Vagina (tissue), 2 donors: ENCODE data around the gene HIVEP2. TPM values are rescaled to one million over a fixed set of nuclear protein-coding genes. Genes with fewer than 3 reads are reported as not detected.

Experiments used
- DNase-seq, 2 donors: peaks; one replicate each; pipeline ENCODE4 v3.0.0-alpha.2; 2017; ENCODE audit errors: extremely low spot score in 2 of 2
- H3K27ac ChIP-seq: fragments of 200-600 bp; sonication (generic); one replicate; pipeline ENCODE4 v1.5.1; 2019
- H3K27me3 ChIP-seq: fragments of 200-600 bp; sonication (generic); one replicate; pipeline ENCODE4 v1.5.1; 2019
- H3K36me3 ChIP-seq, 2 donors: fragments of 200-600 bp; sonication (generic); one replicate each; pipeline ENCODE4 v1.5.1; 2017 to 2019
- H3K4me1 ChIP-seq: fragments of 200-600 bp; sonication (generic); one replicate; pipeline ENCODE4 v1.5.1; 2019
- H3K4me3 ChIP-seq, 2 donors: fragments of 200-600 bp; sonication (generic); 1 replicate in 1 of 2; 2 replicates in 1 of 2; pipeline ENCODE4 v1.5.1; 2016 to 2019
- H3K9me3 ChIP-seq: fragments of 200-600 bp; sonication (generic); one replicate; pipeline ENCODE4 v1.5.1; 2019
- POLR2A ChIP-seq, 2 donors: fragments of 450-650 bp; IDR thresholded peaks; one replicate each; pipeline ENCODE4 v1.6.1; 2017; ENCODE audit warnings: antibody characterized with exemption in 2 of 2, mild to moderate bottlenecking in 2 of 2, moderate library complexity in 2 of 2
- POLR2AphosphoS5 ChIP-seq, 2 donors: sonication (generic); formaldehyde crosslinking; IDR thresholded peaks; one replicate each; pipeline ENCODE4 v1.9.0; 2017; ENCODE audit warnings: antibody characterized with exemption in 2 of 2, mild to moderate bottlenecking in 2 of 2, low read depth in 1 of 2; ENCODE audit not compliant: insufficient read depth in 1 of 2
- intact Hi-C: fragments of 100-400 bp; cut with DNase I; formaldehyde crosslinking; loops from one replicate; pipeline ENCODE4 v1.15.1; 2023
- total RNA-seq: library from RNA; depleted of rRNA; stranded (reverse); fragments of >200 nt; gene quantifications from one replicate; pipeline ENCODE4 v1.2.3, GENCODE V29; 2016
- TF ChIP-seq, protein P1 (sequence below), 3 experiments: fragments of 450-650 bp in 2 of 3; fragments of 200-600 bp in 1 of 3; sonication (generic) in 1 of 3; IDR thresholded peaks; one replicate each; pipeline ENCODE4 v1.5.1; 2017 to 2019; ENCODE audit warnings: antibody characterized with exemption in 3 of 3, mild to moderate bottlenecking in 2 of 3, moderate library complexity in 2 of 3

Gene HIVEP2
- total RNA-seq, 1 donor from 2014 or later = 24.6 TPM

DNA sequence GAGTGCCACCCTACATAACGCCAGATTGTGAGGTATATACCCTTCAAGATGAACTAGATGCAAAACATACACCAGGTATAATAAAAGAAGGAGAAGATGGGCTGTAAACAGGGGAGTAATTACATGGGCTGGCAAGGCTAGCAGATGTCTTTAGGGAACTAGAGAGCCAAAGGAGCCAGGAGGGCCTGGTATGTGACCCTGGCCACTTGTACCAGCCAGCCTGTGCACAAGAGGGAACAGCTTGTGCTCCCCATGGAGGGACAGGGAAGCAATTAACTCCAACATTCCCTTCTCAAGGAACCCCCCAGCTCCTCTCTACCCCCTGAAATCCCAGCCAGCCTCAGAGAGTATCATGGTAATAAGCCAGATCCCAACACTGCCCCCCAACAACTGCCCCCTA, 139.9 kb downstream of the HIVEP2 start:
- intact Hi-C loops = no loop called here
- TF ChIP-seq, protein P1, sequence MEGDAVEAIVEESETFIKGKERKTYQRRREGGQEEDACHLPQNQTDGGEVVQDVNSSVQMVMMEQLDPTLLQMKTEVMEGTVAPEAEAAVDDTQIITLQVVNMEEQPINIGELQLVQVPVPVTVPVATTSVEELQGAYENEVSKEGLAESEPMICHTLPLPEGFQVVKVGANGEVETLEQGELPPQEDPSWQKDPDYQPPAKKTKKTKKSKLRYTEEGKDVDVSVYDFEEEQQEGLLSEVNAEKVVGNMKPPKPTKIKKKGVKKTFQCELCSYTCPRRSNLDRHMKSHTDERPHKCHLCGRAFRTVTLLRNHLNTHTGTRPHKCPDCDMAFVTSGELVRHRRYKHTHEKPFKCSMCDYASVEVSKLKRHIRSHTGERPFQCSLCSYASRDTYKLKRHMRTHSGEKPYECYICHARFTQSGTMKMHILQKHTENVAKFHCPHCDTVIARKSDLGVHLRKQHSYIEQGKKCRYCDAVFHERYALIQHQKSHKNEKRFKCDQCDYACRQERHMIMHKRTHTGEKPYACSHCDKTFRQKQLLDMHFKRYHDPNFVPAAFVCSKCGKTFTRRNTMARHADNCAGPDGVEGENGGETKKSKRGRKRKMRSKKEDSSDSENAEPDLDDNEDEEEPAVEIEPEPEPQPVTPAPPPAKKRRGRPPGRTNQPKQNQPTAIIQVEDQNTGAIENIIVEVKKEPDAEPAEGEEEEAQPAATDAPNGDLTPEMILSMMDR (IDR thresholded peaks at IDR 0.05) = no peak
- TF ChIP-seq POLR2AphosphoS5 (IDR thresholded peaks at IDR 0.05; ENCODE audit: insufficient read depth in 1 of 2, low read depth in 1 of 2) = no peak
- no peak for TF ChIP-seq POLR2A (IDR thresholded peaks at IDR 0.05)
- Histone ChIP-seq H3K36me3 (no peaks in the 10 kb centered on the region), H3K27ac (no peak overlapping the region), H3K9me3 (no peaks in the 10 kb centered on the region), H3K27me3 (no peaks in the 10 kb centered on the region), H3K4me1 (no peaks in the 10 kb centered on the region), H3K4me3 (no peak overlapping the region)
- DNase-seq = no peak

DNA sequence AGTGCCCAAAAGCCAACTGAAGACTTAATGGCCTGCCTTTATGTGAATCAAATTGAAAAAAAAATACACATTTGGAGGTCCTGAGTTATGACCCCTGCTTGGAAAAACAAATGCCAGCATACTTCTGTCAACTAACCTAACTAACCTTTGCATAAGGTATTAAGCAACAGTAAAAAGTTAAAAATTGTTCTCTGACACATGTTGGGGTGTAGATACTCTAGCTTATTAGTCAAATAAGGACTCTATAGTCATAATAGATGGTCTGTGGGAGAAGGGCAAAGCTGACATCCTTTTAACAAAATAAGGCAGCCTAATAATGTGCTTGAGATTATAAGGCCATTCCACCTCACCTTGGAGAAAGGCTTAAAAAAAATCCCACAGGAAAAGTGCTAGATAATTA, 140.5 kb downstream of the HIVEP2 start:
- H3K9me3 ChIP-seq = no peaks in the 10 kb centered on the region
- H3K36me3 ChIP-seq = no peaks in the 10 kb centered on the region
- no peaks in the 10 kb centered on the region for H3K4me1 ChIP-seq
- no peak overlapping the region for H3K27ac ChIP-seq
- DNase-seq = no peak
- no peaks in the 10 kb centered on the region for H3K27me3 ChIP-seq
- TF ChIP-seq, protein P1 (IDR thresholded peaks at IDR 0.05) = no peak
- TF ChIP-seq POLR2AphosphoS5 (IDR thresholded peaks at IDR 0.05; ENCODE audit: insufficient read depth in 1 of 2, low read depth in 1 of 2) = no peak
- no peak for TF ChIP-seq POLR2A (IDR thresholded peaks at IDR 0.05)
- no peak overlapping the region for H3K4me3 ChIP-seq
- intact Hi-C loops = no loop called here

DNA sequence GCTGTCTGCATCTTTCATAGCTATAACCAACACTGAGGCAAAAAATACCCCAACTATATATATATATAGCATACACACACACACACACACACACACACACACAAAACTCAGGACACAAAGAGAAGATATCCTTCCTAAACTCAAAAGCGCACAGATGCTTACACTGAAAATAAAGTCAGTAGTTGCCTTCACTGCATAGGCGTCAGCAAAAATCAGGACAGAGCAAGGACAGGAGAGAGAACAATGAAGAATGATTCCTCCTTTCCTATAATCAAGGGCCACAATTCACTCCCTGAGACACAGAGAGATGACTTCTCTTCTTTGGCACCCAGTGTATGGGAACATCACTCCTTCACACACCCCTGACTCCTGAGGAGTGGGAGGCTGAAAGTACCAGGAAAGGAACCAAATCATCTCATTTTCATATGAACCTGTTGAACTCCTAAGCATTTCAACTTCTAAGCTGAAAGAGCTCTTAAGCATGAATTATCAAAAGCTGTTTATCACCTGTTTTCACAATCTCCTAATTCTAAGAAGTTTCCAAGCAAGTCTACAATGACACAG, 141.4 kb downstream of the HIVEP2 start:
- H3K9me3 ChIP-seq = no peaks in the 10 kb centered on the region
- no peaks in the 10 kb centered on the region for H3K4me1 ChIP-seq
- H3K27ac ChIP-seq = no peak overlapping the region
- intact Hi-C loops = no loop called here
- TF ChIP-seq POLR2AphosphoS5 (IDR thresholded peaks at IDR 0.05; ENCODE audit: insufficient read depth in 1 of 2, low read depth in 1 of 2) = no peak
- TF ChIP-seq POLR2A (IDR thresholded peaks at IDR 0.05) = no peak
- TF ChIP-seq, protein P1 (IDR thresholded peaks at IDR 0.05) = no peak
- no peaks in the 10 kb centered on the region for H3K36me3 ChIP-seq
- H3K27me3 ChIP-seq = no peaks in the 10 kb centered on the region
- no peak overlapping the region for H3K4me3 ChIP-seq
- no peak for DNase-seq

DNA sequence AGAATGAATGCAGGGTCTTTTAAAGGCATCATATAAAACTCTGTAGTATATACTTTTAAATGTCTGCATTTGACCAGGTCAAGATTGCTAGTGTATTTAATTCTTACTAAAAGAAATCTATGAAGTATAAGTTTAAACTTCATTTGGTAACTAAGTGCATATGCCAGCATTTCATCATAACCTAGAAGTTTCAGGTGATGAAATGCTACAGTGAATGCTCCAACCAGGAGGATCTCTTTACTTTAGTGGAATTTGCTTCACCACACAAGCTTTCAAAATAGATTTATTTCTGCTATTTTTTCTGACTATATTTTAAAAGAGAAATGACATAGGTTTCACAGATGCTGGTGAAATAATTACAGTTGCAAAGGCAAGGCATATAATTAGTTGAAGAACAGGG, 141.9 kb downstream of the HIVEP2 start:
- no peak for TF ChIP-seq POLR2A (IDR thresholded peaks at IDR 0.05)
- TF ChIP-seq, protein P1 (IDR thresholded peaks at IDR 0.05) = no peak
- no peak for TF ChIP-seq POLR2AphosphoS5 (IDR thresholded peaks at IDR 0.05; ENCODE audit: insufficient read depth in 1 of 2, low read depth in 1 of 2)
- H3K36me3 ChIP-seq = no peaks in the 10 kb centered on the region
- H3K27ac ChIP-seq = no peak overlapping the region
- DNase-seq = no peak
- H3K27me3 ChIP-seq = no peaks in the 10 kb centered on the region
- intact Hi-C loops = no loop called here
- no peaks in the 10 kb centered on the region for H3K9me3 ChIP-seq
- H3K4me3 ChIP-seq = no peak overlapping the region
- H3K4me1 ChIP-seq = no peaks in the 10 kb centered on the region

DNA sequence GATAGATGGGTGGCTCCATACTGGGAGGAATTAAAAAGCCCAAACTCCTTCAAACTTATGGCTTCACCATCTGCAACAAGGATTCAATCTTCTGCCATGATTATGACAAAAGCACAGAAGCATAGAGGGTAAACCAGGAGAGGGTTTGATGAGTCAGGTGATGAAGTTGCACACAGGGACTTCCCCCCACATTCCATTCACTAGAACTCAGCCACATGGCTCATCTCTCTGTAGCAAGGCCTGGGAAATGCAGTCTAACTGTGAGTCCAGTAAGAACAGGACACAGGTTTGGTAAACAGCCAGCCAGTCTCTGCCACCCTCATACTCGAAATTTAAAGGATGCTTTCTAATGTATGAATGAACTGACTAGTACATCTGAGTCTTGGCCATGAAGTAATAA, 142.9 kb downstream of the HIVEP2 start:
- no peaks in the 10 kb centered on the region for H3K9me3 ChIP-seq
- H3K27ac ChIP-seq = no peak overlapping the region
- DNase-seq = no peak
- no peaks in the 10 kb centered on the region for H3K27me3 ChIP-seq
- H3K4me1 ChIP-seq = no peaks in the 10 kb centered on the region
- TF ChIP-seq POLR2A (IDR thresholded peaks at IDR 0.05) = no peak
- TF ChIP-seq, protein P1 (IDR thresholded peaks at IDR 0.05) = no peak
- no peak for TF ChIP-seq POLR2AphosphoS5 (IDR thresholded peaks at IDR 0.05; ENCODE audit: insufficient read depth in 1 of 2, low read depth in 1 of 2)
- no peaks in the 10 kb centered on the region for H3K36me3 ChIP-seq
- H3K4me3 ChIP-seq = no peak overlapping the region
- intact Hi-C loops = no loop called here
